ENCODE results near the gene MON1A.
"Not testable (repeated sequence)": the region's sequence is repeated elsewhere in the genome, so short reads cannot be mapped to it uniquely, and the experiment has no call there.

MON1A gene

GRCh38 chr3:49942651-49943050 is 13.0 kb upstream of the MON1A start:
- H4K20me1 ChIP-seq (ENCODE audit: insufficient read depth): no peaks in the 10 kb centered on the region
- no peak for TF ChIP-seq CTCF (conservative IDR thresholded peaks at IDR 0.05; ENCODE audit: low read depth, low read length)
- no peaks in the 10 kb centered on the region for H3K27me3 ChIP-seq (ENCODE audit: insufficient read depth, low read depth)
- no peak overlapping the region for H3K9ac ChIP-seq
- no peak overlapping the region for H3K27ac ChIP-seq
- peaks cover 66% of the 10 kb centered on the region for H3K79me2 ChIP-seq (ENCODE audit: insufficient read depth, low read depth)
- no peaks in the 10 kb centered on the region for H3K36me3 ChIP-seq (ENCODE audit: insufficient read depth)
- H3K4me3 ChIP-seq (IDR thresholded peaks at IDR 0.05; ENCODE audit: insufficient read depth, low read depth, low read length): no peak overlapping the region
- peaks cover 8% of the 10 kb centered on the region for H3K4me1 ChIP-seq (ENCODE audit: low read depth, poor library complexity, severe bottlenecking)
- H3K4me2 ChIP-seq: no peak overlapping the region
- H2AFZ ChIP-seq (ENCODE audit: low read depth): no peak overlapping the region

- no peak overlapping the region for H3K4me3 ChIP-seq (IDR thresholded peaks at IDR 0.05; ENCODE audit: insufficient read depth, low read depth, low read length)
- peaks cover 47% of the 10 kb centered on the region for H3K79me2 ChIP-seq (ENCODE audit: insufficient read depth, low read depth)
- no peaks in the 10 kb centered on the region for H4K20me1 ChIP-seq (ENCODE audit: insufficient read depth)
- no peaks in the 10 kb centered on the region for H3K27me3 ChIP-seq (ENCODE audit: insufficient read depth, low read depth)
- peak overlapping the region; percentile 78 for H3K4me2 ChIP-seq
- no peaks in the 10 kb centered on the region for H3K4me1 ChIP-seq (ENCODE audit: low read depth, poor library complexity, severe bottlenecking)
- H3K9ac ChIP-seq: peak overlapping the region; percentile 56; the same call in 1 of the 2 replicates
- H3K36me3 ChIP-seq (ENCODE audit: insufficient read depth): no peaks in the 10 kb centered on the region
- no peak for TF ChIP-seq CTCF (conservative IDR thresholded peaks at IDR 0.05; ENCODE audit: low read depth, low read length)
- peak overlapping the region; percentile 77 for H3K27ac ChIP-seq
- no peak overlapping the region; the same call in 1 of the 2 replicates for H2AFZ ChIP-seq (ENCODE audit: low read depth)
These were observed 11.1 kb upstream of the MON1A start for GRCh38 chr3:49940667-49941249.

GRCh38 chr3:49939858-49940666 is 10.5 kb upstream of the MON1A start, which contains the start of gene RBM6:
RBM6 (plus strand) TSS chr3:49940150; CDS start chr3:49962642, 22,492 bp downstream.
- no peaks in the 10 kb centered on the region for H4K20me1 ChIP-seq (ENCODE audit: insufficient read depth)
- H3K9ac ChIP-seq: peak within 1 kb of the TSS; percentile 56; the same call in 1 of the 2 replicates
- H3K27ac ChIP-seq: peak within 1 kb of the TSS; percentile 77
- no peak for TF ChIP-seq CTCF (conservative IDR thresholded peaks at IDR 0.05; ENCODE audit: low read depth, low read length)
- no peaks in the 10 kb centered on the region for H3K4me1 ChIP-seq (ENCODE audit: low read depth, poor library complexity, severe bottlenecking)
- H3K4me3 ChIP-seq (IDR thresholded peaks at IDR 0.05; ENCODE audit: insufficient read depth, low read depth, low read length): peak within 1 kb of the TSS; percentile 21
- peak within 1 kb of the TSS; percentile 78 for H3K4me2 ChIP-seq
- H3K27me3 ChIP-seq (ENCODE audit: insufficient read depth, low read depth): no peaks in the 10 kb centered on the region
- H2AFZ ChIP-seq (ENCODE audit: low read depth): peak within 1 kb of the TSS; percentile 66; the same call in 1 of the 2 replicates
- peaks cover 40% of the 10 kb centered on the region for H3K79me2 ChIP-seq (ENCODE audit: insufficient read depth, low read depth)
- no peaks in the 10 kb centered on the region for H3K36me3 ChIP-seq (ENCODE audit: insufficient read depth)

- no peak overlapping the region for H2AFZ ChIP-seq (ENCODE audit: low read depth)
- TF ChIP-seq CTCF (conservative IDR thresholded peaks at IDR 0.05; ENCODE audit: low read depth, low read length): no peak
These were observed 7.5 kb upstream of the MON1A start for GRCh38 chr3:49937090-49937489.

GRCh38 chr3:49932281-49932680 is 2.7 kb upstream of the MON1A start:
- not testable (repeated sequence) for H2AFZ ChIP-seq (ENCODE audit: low read depth); H3K4me3 ChIP-seq (IDR thresholded peaks at IDR 0.05; ENCODE audit: insufficient read depth, low read depth, low read length); H3K79me2 ChIP-seq (ENCODE audit: insufficient read depth, low read depth); H3K36me3 ChIP-seq (ENCODE audit: insufficient read depth); H3K9ac ChIP-seq; H3K27ac ChIP-seq; H4K20me1 ChIP-seq (ENCODE audit: insufficient read depth); H3K4me2 ChIP-seq; H3K27me3 ChIP-seq (ENCODE audit: insufficient read depth, low read depth)
- H3K4me1 ChIP-seq (ENCODE audit: low read depth, poor library complexity, severe bottlenecking): peaks cover 19% of the 10 kb centered on the region

More at GRCh38 chr3:49937090-49937489, 7.5 kb upstream of the MON1A start:
- no peaks in the 10 kb centered on the region for H3K27me3 ChIP-seq (ENCODE audit: insufficient read depth, low read depth)
- H4K20me1 ChIP-seq (ENCODE audit: insufficient read depth): no peaks in the 10 kb centered on the region
- H3K79me2 ChIP-seq (ENCODE audit: insufficient read depth, low read depth): peaks cover 13% of the 10 kb centered on the region
- H3K27ac ChIP-seq: no peak overlapping the region
- H3K9ac ChIP-seq: no peak overlapping the region
- H3K4me2 ChIP-seq: no peak overlapping the region
- H3K36me3 ChIP-seq (ENCODE audit: insufficient read depth): no peaks in the 10 kb centered on the region
- no peak overlapping the region for H3K4me3 ChIP-seq (IDR thresholded peaks at IDR 0.05; ENCODE audit: insufficient read depth, low read depth, low read length)
- no peaks in the 10 kb centered on the region for H3K4me1 ChIP-seq (ENCODE audit: low read depth, poor library complexity, severe bottlenecking)

Measured in KMS-11 (cell line).